B cell (primary cell): ENCODE results near the gene GRID1.

Experiments used
- CTCF ChIP-seq: fragments of 200-600 bp; IDR thresholded peaks from one replicate; pipeline ENCODE4 v1.8.0; 2022; ENCODE audit warnings: antibody characterized with exemption, mild to moderate bottlenecking
- EZH2 ChIP-seq: IDR thresholded peaks from 2 replicates; pipeline ENCODE4 v1.6.1; 2012; ENCODE audit warnings: borderline replicate concordance, low read depth, mild to moderate bottlenecking, moderate library complexity, low read length; ENCODE audit not compliant: insufficient read depth, poor library complexity, severe bottlenecking

- TF ChIP-seq CTCF (no peak), EZH2 (no peak)
These were observed 156.2 kb downstream of the GRID1 start for GRCh38 chr10:86210416-86210815.
